ENCODE measurements around the gene A2ML1. TPM values are rescaled to one million over a fixed set of nuclear protein-coding genes. Genes with fewer than 3 reads are reported as not detected.

Gene A2ML1
- total RNA-seq, 2 experiments from 2014 or later = not detected

Other genes with a start within 250 kb of the A2ML1 start
- not detected for gene AICDA, start 209.8 kb upstream of the A2ML1 start, total RNA-seq
- gene MFAP5, start 159.8 kb upstream of the A2ML1 start, total RNA-seq = not detected
- gene RIMKLB, start 124.6 kb upstream of the A2ML1 start, total RNA-seq = 10 to 100 TPM; 15.5 to 17.9 TPM
- 10 to 100 TPM; 20.6 to 23.9 TPM for gene PHC1, start 91.9 kb downstream of the A2ML1 start, total RNA-seq
- gene M6PR, start 127.0 kb downstream of the A2ML1 start, total RNA-seq = 100 to 1,000 TPM; 183 to 192 TPM
- gene KLRG1, start 166.9 kb downstream of the A2ML1 start, total RNA-seq = 10 to 100 TPM; 14.4 to 16.1 TPM

Measured in activated naive CD8-positive, alpha-beta T cell treated with anti-CD3 and anti-CD28 coated beads, Interleukin-2, amount 10 ng/mL, durations not matched to agents 7 days and 5 days (primary cell).